GM23338 (cell line): Measurements from ENCODE around the gene KLHL26. TPM values are rescaled to one million over a fixed set of nuclear protein-coding genes. Genes with fewer than 3 reads are reported as not detected.

Source experiments
- CREB1 ChIP-seq: fragments of 250-450 bp; sonication (Bioruptor Pico); IDR thresholded peaks from 2 replicates; pipeline ENCODE4 v1.5.0; 2020; ENCODE audit warnings: low read depth, mild to moderate bottlenecking, moderate library complexity
- ETS1 ChIP-seq: IDR thresholded peaks from 2 replicates; pipeline ENCODE4 v1.6.1; 2016; ENCODE audit warnings: antibody characterized with exemption
- EZH2 ChIP-seq: fragments of 200-600 bp; sonication (generic); IDR thresholded peaks from one replicate; pipeline ENCODE4 v1.8.0; 2017; ENCODE audit warnings: antibody characterized with exemption, mild to moderate bottlenecking, low read depth; ENCODE audit not compliant: unreplicated experiment
- EZH2phosphoT487 ChIP-seq: fragments of 200-600 bp; sonication (generic); IDR thresholded peaks from one replicate; pipeline ENCODE4 v1.8.1; 2018; ENCODE audit warnings: antibody characterized with exemption; ENCODE audit not compliant: unreplicated experiment
- JUNB ChIP-seq: IDR thresholded peaks from one replicate; pipeline ENCODE4 v1.6.1; 2016; ENCODE audit warnings: antibody characterized with exemption; ENCODE audit not compliant: unreplicated experiment
- NANOG ChIP-seq: IDR thresholded peaks from 2 replicates; pipeline ENCODE4 v1.6.1; 2016; ENCODE audit warnings: antibody characterized with exemption, borderline replicate concordance
- STAT1 ChIP-seq: IDR thresholded peaks from one replicate; pipeline ENCODE4 v1.6.1; 2016; ENCODE audit warnings: antibody characterized with exemption; ENCODE audit not compliant: unreplicated experiment
- ZNF114 ChIP-seq: fragments of 250-450 bp; sonication (Bioruptor Pico); IDR thresholded peaks from 2 replicates; pipeline ENCODE4 v1.5.0; 2020; ENCODE audit warnings: mild to moderate bottlenecking, moderate library complexity
- ZNF331 ChIP-seq: fragments of 250-450 bp; sonication (Bioruptor Pico); IDR thresholded peaks from 2 replicates; pipeline ENCODE4 v1.5.0; 2020; ENCODE audit warnings: low read depth, mild to moderate bottlenecking, moderate library complexity
- polyA plus RNA-seq: library from polyadenylated mRNA; unstranded; fragments of >200 nt; fragmentation: Nextera tagmentation; extraction: Ambion mirVana; gene quantifications from 2 replicates; pipeline ENCODE4 v1.2.1, GENCODE V29; 2016
- total RNA-seq: library from RNA; depleted of rRNA; stranded (reverse); fragments of >200 nt; shearing (Covaris generic); gene quantifications from 2 replicates; pipeline ENCODE4 v1.2.3, GENCODE V29; 2014
- TF ChIP-seq, protein P1 (sequence below): IDR thresholded peaks from one replicate; pipeline ENCODE4 v1.6.1; 2018; ENCODE audit warnings: antibody characterized with exemption; ENCODE audit not compliant: unreplicated experiment
- TF ChIP-seq, protein P2 (sequence below), 2 experiments: fragments of 200-600 bp in 1 of 2; sonication (generic) in 1 of 2; conservative IDR thresholded peaks; 2 replicates each; pipeline versions ENCODE4 v1.5.1 to v1.6.1; 2016 to 2017; ENCODE audit warnings: antibody characterized with exemption in 2 of 2, low read depth in 2 of 2, mild to moderate bottlenecking in 2 of 2, moderate library complexity in 1 of 2

KLHL26 gene
- total and polyA plus RNA-seq, 2 experiments from 2014 or later = 3.6 to 11.2 TPM

- TF ChIP-seq, protein P1, sequence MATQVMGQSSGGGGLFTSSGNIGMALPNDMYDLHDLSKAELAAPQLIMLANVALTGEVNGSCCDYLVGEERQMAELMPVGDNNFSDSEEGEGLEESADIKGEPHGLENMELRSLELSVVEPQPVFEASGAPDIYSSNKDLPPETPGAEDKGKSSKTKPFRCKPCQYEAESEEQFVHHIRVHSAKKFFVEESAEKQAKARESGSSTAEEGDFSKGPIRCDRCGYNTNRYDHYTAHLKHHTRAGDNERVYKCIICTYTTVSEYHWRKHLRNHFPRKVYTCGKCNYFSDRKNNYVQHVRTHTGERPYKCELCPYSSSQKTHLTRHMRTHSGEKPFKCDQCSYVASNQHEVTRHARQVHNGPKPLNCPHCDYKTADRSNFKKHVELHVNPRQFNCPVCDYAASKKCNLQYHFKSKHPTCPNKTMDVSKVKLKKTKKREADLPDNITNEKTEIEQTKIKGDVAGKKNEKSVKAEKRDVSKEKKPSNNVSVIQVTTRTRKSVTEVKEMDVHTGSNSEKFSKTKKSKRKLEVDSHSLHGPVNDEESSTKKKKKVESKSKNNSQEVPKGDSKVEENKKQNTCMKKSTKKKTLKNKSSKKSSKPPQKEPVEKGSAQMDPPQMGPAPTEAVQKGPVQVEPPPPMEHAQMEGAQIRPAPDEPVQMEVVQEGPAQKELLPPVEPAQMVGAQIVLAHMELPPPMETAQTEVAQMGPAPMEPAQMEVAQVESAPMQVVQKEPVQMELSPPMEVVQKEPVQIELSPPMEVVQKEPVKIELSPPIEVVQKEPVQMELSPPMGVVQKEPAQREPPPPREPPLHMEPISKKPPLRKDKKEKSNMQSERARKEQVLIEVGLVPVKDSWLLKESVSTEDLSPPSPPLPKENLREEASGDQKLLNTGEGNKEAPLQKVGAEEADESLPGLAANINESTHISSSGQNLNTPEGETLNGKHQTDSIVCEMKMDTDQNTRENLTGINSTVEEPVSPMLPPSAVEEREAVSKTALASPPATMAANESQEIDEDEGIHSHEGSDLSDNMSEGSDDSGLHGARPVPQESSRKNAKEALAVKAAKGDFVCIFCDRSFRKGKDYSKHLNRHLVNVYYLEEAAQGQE = no peak
- TF ChIP-seq STAT1 (no peak), ZNF114 (no peak), NANOG (no peak), JUNB (no peak), CREB1 (CRISPR knock-in tag) (no peak), ETS1 (no peak), ZNF331 (no peak), EZH2 (no peak), EZH2phosphoT487 (no peak)
- TF ChIP-seq, protein P2, sequence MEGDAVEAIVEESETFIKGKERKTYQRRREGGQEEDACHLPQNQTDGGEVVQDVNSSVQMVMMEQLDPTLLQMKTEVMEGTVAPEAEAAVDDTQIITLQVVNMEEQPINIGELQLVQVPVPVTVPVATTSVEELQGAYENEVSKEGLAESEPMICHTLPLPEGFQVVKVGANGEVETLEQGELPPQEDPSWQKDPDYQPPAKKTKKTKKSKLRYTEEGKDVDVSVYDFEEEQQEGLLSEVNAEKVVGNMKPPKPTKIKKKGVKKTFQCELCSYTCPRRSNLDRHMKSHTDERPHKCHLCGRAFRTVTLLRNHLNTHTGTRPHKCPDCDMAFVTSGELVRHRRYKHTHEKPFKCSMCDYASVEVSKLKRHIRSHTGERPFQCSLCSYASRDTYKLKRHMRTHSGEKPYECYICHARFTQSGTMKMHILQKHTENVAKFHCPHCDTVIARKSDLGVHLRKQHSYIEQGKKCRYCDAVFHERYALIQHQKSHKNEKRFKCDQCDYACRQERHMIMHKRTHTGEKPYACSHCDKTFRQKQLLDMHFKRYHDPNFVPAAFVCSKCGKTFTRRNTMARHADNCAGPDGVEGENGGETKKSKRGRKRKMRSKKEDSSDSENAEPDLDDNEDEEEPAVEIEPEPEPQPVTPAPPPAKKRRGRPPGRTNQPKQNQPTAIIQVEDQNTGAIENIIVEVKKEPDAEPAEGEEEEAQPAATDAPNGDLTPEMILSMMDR (conservative IDR thresholded peaks at IDR 0.05; ENCODE audit: low read depth in 2 of 2) = no peak
Observed at GRCh38 chr19:18659281-18660050, 22.6 kb downstream of the KLHL26 start (continued).
